IPS-18c (cell line): ENCODE measurements around the gene SHC2.
"Not testable (repeated sequence)": the region's sequence is repeated elsewhere in the genome, so short reads cannot be mapped to it uniquely, and the experiment has no call there.

Experiments used
- H3K4me3 ChIP-seq: 2 replicates; pipeline ENCODE4 v1.7.0; 2013; ENCODE audit warnings: low read depth, mild to moderate bottlenecking, low read length, moderate library complexity; ENCODE audit not compliant: insufficient read depth
- H3K9me3 ChIP-seq: one replicate; pipeline ENCODE4 v1.6.1; 2013; ENCODE audit warnings: mild to moderate bottlenecking, low read length, moderate library complexity; ENCODE audit not compliant: control insufficient read depth, insufficient read depth

The SHC2 gene

DNA sequence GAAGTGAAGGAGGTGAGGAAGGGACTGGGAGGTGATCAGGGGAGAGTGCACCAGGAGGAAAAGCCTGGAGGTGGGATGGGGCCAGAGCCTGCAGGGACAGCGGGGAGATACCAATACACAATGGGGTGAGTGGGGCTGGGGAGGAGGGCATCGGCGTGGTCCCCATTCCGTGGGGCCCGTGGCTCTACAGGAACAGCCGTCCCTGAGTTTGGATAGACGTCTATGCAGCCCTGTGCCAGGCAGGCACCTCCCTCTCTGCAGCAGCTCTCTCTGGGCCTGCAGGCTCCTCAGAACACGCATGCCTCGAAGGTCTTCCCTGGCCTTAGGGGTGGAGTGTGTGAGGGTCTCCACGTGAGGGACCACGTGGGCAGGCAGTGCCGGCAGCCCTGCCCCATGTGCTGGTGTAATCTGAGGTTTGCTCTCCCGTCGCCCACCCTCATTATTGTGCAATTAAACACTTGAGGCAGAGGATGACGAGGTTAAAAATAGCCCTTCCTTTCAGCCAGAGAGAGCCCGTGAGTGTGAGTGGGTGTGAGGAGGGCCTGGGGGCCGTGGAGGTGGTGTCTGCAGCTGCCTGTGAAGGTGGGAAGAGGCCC, 68.4 kb downstream of the SHC2 start:
- H3K4me3 ChIP-seq = no peak overlapping the region
- no peaks in the 10 kb centered on the region for H3K9me3 ChIP-seq

DNA sequence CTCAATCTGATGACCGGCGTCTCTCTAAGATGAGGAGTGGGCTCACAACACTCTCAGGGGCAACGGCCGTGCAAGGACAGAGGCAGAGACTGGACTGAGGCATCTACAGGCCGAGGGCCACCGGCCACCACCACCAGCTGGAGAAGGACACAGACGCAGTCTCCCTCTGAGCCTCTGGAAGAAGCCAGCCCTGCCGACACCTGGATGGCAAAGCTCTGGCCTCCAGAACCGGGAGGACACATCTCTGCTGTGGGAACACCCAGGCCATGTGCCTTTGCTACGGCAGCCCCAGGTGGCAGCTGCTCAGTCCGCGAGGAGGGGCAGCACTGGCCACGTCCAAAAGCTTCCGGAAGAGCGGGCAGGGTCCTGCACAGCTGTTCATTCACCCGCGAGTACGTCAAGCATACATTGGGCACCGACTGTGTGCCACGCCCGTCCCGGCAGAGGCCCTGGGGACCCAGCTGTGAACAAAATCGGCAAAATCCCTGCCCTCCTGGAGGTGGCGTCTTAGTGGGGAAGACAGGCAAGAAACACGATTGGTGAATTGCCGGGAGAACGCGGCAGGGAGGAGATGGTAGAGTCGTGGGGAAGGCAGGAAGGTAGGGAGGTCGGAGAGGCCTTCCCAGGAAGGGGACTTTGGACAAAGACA, 69.0 kb downstream of the SHC2 start:
- Histone ChIP-seq H3K9me3 (no peaks in the 10 kb centered on the region), H3K4me3 (no peak overlapping the region)

DNA sequence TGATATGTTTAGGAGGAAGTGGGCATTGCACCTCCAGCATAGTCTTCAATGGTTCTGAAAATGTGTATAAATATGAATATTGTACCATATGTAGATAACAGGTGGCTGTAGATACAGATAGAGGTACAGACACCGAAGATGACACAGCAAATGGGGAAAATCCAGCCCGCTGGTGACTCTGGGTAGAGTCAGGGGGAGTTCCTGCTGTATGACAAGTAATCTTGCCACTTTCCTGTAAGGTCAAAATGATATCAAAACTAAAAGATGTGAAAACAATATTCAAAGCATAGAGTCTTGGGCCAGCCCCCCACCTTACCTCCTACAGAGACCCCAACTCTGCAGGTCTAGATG, 69.7 kb downstream of the SHC2 start:
- H3K4me3 ChIP-seq = no peak overlapping the region
- H3K9me3 ChIP-seq = no peaks in the 10 kb centered on the region

DNA sequence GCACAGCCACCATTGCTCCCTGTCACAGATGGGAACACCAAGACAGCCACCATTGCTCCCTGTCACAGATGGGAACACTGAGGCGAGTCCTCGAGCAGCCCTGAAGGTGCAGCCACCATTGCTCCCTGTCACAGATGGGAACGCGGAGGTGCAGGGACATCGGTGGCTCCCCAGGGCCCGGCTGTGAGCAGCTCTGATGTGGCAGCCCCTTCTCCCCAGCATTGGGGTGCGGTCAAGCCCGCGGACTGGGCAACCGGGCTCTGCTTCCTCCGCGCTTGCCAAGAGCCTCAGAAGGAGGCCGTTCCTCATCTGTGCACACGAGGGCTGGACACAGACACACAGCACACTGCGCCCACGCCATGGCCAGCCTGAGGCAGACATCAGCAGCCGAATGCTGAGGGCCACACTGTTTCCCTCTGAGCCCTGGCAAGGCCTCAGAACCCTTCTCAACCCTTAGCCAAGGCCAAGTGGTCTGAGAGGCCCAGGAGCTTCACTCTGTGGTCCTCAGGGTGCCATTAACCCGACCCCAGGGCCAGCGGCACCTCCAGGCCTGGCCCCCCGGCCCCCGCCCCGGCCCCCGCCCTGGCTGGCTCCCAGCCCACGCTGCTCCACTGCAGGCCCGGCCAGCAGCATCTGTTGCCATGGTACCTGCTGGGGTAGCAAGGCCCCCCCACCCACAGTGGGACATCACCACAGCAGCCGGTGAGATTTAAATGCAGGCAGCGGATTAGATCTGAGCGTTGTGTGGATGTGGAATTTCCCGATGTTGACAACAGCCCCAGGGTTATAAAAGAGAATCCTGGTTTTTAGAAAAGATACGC, 70.2 kb downstream of the SHC2 start:
- H3K9me3 ChIP-seq = no peaks in the 10 kb centered on the region
- H3K4me3 ChIP-seq = no peak overlapping the region

- no peak overlapping the region for H3K4me3 ChIP-seq
- H3K9me3 ChIP-seq = no peaks in the 10 kb centered on the region
These were observed 70.9 kb downstream of the SHC2 start for GRCh38 chr19:389935-390289.

- H3K9me3 ChIP-seq = no peaks in the 10 kb centered on the region
- no peak overlapping the region for H3K4me3 ChIP-seq
These were observed 71.4 kb downstream of the SHC2 start for GRCh38 chr19:389255-389934.

- H3K9me3 ChIP-seq = no peaks in the 10 kb centered on the region
- H3K4me3 ChIP-seq = no peak overlapping the region
These were observed 72.1 kb downstream of the SHC2 start for GRCh38 chr19:388691-389090.

DNA sequence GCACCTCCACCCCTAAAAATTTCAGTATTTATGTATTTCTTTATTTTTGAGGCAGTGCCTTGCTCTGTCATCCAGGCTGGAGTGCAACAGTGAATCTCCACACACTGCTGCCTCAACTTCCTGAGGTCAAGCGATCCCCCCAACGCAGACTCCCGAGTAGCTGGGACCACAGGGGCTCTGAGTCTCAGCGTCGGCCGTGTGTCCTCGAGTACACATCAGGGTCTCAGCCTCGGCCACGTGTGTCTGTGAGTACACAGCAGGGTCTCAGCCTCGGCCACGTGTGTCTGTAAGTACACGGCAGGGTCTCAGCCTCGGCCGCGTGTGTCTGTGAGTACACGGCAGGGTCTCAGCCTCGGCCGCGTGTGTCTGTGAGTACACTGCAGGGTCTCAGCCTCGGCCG, 73.1 kb downstream of the SHC2 start:
- no peaks in the 10 kb centered on the region for H3K9me3 ChIP-seq

GRCh38 chr19:386632-387301, 74.1 kb downstream of the SHC2 start:
- H3K4me3 ChIP-seq = not testable (repeated sequence)

More for the DNA sequence above, 73.1 kb downstream of the SHC2 start:
- H3K4me3 ChIP-seq = no peak overlapping the region

GRCh38 chr19:386189-386588, 74.6 kb downstream of the SHC2 start:
- not testable (repeated sequence) for H3K4me3 ChIP-seq, H3K9me3 ChIP-seq

More at GRCh38 chr19:386632-387301, 74.1 kb downstream of the SHC2 start:
- not testable (repeated sequence) for H3K9me3 ChIP-seq

GRCh38 chr19:384799-385169, 76.0 kb downstream of the SHC2 start:
- Histone ChIP-seq H3K9me3 (no peaks in the 10 kb centered on the region), H3K4me3 (no peak overlapping the region)

GRCh38 chr19:383922-384798, 76.7 kb downstream of the SHC2 start:
- H3K9me3 ChIP-seq = no peaks in the 10 kb centered on the region
- no peak overlapping the region for H3K4me3 ChIP-seq

DNA sequence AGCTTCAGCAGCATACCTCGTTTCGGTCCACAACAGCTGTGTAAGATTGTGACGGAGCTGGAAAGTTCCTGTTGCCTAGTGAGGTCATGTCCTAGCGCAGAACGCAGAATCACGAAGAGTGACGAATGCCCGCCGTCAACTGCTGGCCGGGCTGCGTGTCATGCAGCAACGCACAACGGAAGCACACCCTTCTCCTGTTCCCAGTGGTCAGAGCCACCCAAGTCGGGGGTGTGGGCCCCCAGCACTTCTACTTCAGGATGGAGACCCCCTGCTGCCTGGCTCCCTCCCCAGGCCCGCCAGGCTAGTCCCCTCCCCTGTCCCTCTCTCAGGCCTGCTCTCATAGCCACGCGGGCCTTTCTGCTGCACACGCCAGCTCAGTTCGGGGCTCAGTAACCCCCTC, 77.8 kb downstream of the SHC2 start:
- Histone ChIP-seq H3K4me3 (no peak overlapping the region), H3K9me3 (no peaks in the 10 kb centered on the region)

GRCh38 chr19:382578-382977, 78.3 kb downstream of the SHC2 start:
- not testable (repeated sequence) for H3K9me3 ChIP-seq, H3K4me3 ChIP-seq

DNA sequence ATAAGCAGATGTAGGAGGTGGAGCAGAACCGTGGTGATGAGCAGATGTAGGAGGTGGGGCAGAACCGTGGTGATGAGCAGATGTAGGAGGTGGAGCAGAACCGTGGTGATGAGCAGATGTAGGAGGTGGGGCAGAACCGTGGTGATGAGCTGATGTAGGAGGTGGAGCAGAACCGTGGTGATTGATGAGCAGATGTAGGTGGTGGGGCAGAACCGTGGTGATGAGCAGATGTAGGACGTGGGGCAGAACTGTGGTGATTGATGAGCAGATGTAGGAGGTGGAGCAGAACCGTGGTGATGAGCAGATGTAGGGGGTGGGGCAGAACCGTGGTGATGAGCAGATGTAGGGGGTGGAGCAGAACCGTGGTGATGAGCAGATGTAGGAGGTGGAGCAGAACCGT, 78.9 kb downstream of the SHC2 start:
- not testable (repeated sequence) for H3K9me3 ChIP-seq

GRCh38 chr19:380618-381219, 80.1 kb downstream of the SHC2 start:
- H3K4me3 ChIP-seq, H3K9me3 ChIP-seq: not testable (repeated sequence)

More for the DNA sequence above, 78.9 kb downstream of the SHC2 start:
- H3K4me3 ChIP-seq = not testable (repeated sequence)
